Measurements from ENCODE around the gene ARHGAP23.

DNA sequence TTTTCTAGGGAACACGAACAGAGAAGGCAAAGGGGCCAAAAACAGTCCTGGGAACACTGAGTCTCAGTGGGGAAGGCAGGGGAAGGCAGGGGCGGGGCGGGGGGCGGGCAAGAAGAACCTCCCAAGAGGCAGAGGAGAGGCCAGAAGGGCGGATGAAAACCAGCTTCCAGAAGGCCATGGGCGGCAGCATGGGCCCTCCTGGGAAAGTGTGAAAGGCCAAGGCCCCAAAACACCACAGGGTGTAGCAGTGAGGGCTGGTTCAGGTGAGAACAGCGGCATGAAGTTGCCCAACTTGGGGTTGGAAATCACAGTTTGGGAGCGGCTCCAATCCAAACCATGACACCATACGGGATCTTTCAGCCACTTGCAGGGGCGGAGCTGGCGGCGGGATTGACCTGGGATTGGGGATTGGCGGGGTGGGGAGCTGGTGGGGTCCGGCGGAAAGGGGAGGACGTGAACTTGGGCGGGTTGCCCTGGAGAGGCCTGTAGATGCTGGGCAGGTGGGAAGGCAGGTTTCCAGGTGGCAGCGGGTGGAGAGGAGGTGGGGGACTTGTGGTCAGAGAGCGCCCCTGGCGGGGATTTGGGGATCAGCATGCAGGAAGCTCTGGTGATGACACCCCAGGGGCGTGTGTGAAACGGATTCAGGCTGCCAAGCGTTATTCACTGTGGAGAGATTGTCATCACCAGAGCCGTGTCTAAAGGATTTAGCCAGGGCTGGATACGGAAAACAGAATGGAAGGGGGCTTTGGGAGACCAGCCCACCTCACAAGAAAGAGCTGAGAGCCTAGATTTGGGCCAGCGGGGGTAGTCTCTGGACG lies 80.9 kb downstream of the ARHGAP23 start:
- TF ChIP-seq, protein P1, sequence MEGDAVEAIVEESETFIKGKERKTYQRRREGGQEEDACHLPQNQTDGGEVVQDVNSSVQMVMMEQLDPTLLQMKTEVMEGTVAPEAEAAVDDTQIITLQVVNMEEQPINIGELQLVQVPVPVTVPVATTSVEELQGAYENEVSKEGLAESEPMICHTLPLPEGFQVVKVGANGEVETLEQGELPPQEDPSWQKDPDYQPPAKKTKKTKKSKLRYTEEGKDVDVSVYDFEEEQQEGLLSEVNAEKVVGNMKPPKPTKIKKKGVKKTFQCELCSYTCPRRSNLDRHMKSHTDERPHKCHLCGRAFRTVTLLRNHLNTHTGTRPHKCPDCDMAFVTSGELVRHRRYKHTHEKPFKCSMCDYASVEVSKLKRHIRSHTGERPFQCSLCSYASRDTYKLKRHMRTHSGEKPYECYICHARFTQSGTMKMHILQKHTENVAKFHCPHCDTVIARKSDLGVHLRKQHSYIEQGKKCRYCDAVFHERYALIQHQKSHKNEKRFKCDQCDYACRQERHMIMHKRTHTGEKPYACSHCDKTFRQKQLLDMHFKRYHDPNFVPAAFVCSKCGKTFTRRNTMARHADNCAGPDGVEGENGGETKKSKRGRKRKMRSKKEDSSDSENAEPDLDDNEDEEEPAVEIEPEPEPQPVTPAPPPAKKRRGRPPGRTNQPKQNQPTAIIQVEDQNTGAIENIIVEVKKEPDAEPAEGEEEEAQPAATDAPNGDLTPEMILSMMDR (conservative IDR thresholded peaks at IDR 0.05 in 1 of 2, IDR thresholded peaks at IDR 0.05 in 1 of 2; ENCODE audit: low read depth in 1 of 2, low read length in 2 of 2): peak; percentile 72 to 74
- no peak for TF ChIP-seq EZH2 (IDR thresholded peaks at IDR 0.05; ENCODE audit: low read length, missing control alignments)
